HG02759 (cell line): Measurements from ENCODE around the gene NAXE.
"Not testable (repeated sequence)": the region's sequence is repeated elsewhere in the genome, so short reads cannot be mapped to it uniquely, and the experiment has no call there.

Experiments
- ATAC-seq: cut with Tn5 transposase; IDR thresholded peaks from one replicate; pipeline ENCODE4 v1.9.1; 2021; ENCODE audit warnings: mild to moderate bottlenecking, moderate library complexity; ENCODE audit not compliant: unreplicated experiment

The NAXE gene

GRCh38 chr1:156618853-156619581 lies 27.4 kb downstream of the NAXE start, which contains the start of gene HAPLN2:
TSS of gene HAPLN2 (plus strand) at chr1:156619415. CDS start at chr1:156623491, 4,076 bp downstream.
- ATAC-seq, result no peak

GRCh38 chr1:156619582-156619955 lies 28.0 kb downstream of the NAXE start:
- ATAC-seq, result no peak

- ATAC-seq, result no peak
Observed at GRCh38 chr1:156622581-156623297, 31.2 kb downstream of the NAXE start.

- ATAC-seq, result no peak
Observed at GRCh38 chr1:156623946-156624813, 32.6 kb downstream of the NAXE start.

- no peak for ATAC-seq
Observed at GRCh38 chr1:156624814-156625435, 33.3 kb downstream of the NAXE start.

GRCh38 chr1:156625436-156626078 lies 34.0 kb downstream of the NAXE start:
- no peak for ATAC-seq

- no peak for ATAC-seq
Observed at GRCh38 chr1:156626079-156626438, 34.5 kb downstream of the NAXE start.

- no peak for ATAC-seq
Observed at GRCh38 chr1:156627313-156627880, 35.8 kb downstream of the NAXE start.

GRCh38 chr1:156629823-156630449 lies 38.4 kb downstream of the NAXE start:
- no peak for ATAC-seq

GRCh38 chr1:156631152-156631551 lies 39.6 kb downstream of the NAXE start:
- not testable (repeated sequence) for ATAC-seq

GRCh38 chr1:156632355-156632754 lies 40.8 kb downstream of the NAXE start:
- no peak for ATAC-seq

- no peak for ATAC-seq
Observed at GRCh38 chr1:156638189-156638985, 46.8 kb downstream of the NAXE start.

- no peak for ATAC-seq
Observed at GRCh38 chr1:156639601-156640101, 48.1 kb downstream of the NAXE start.

- ATAC-seq, result no peak
Observed at GRCh38 chr1:156640842-156641706, 49.5 kb downstream of the NAXE start.

GRCh38 chr1:156641761-156642264 lies 50.2 kb downstream of the NAXE start, which contains the start of gene BCAN:
TSS of gene BCAN (plus strand) at chr1:156642117. CDS start at chr1:156646055, 3,938 bp downstream.
- no peak for ATAC-seq

- ATAC-seq, result no peak
Observed at GRCh38 chr1:156642265-156643048, 50.9 kb downstream of the NAXE start.
